H9 (cell line): ENCODE data around the gene RANBP6. TPM values are rescaled to one million over a fixed set of nuclear protein-coding genes. Genes with fewer than 3 reads are reported as not detected.

Experiments used
- DNase-seq: peaks from one replicate; pipeline ENCODE4 v3.0.0-alpha.2; 2017
- H2AFZ ChIP-seq: one replicate; pipeline ENCODE4 v1.6.1; 2013; ENCODE audit warnings: mild to moderate bottlenecking, low read length, control low read depth, moderate library complexity
- H2AK5ac ChIP-seq: 2 replicates; pipeline ENCODE4 v1.6.1; 2013; ENCODE audit warnings: low read length, control low read depth, mixed read lengths; ENCODE audit not compliant: insufficient read length
- H2BK120ac ChIP-seq: one replicate; pipeline ENCODE4 v1.6.1; 2013; ENCODE audit warnings: low read depth, mild to moderate bottlenecking, low read length, control low read depth, inconsistent platforms; ENCODE audit not compliant: poor library complexity, severe bottlenecking
- H2BK12ac ChIP-seq: 2 replicates; pipeline ENCODE4 v1.6.1; 2013; ENCODE audit warnings: low read length, control low read depth, mixed read lengths, low read depth; ENCODE audit not compliant: insufficient read length
- H2BK15ac ChIP-seq: 2 replicates; pipeline ENCODE4 v1.6.1; 2013; ENCODE audit warnings: low read depth, low read length, control low read depth
- H2BK20ac ChIP-seq: one replicate; pipeline ENCODE4 v1.6.1; 2013; ENCODE audit warnings: low read depth, mild to moderate bottlenecking, low read length, control low read depth, inconsistent platforms; ENCODE audit not compliant: poor library complexity, severe bottlenecking
- H2BK5ac ChIP-seq: 2 replicates; pipeline ENCODE4 v1.6.1; 2013; ENCODE audit warnings: low read length, control low read depth, mixed read lengths; ENCODE audit not compliant: insufficient read length
- H3K14ac ChIP-seq: 2 replicates; pipeline ENCODE4 v1.6.1; 2013; ENCODE audit warnings: low read length, control low read depth; ENCODE audit not compliant: insufficient read depth
- H3K18ac ChIP-seq: 2 replicates; pipeline ENCODE4 v1.6.1; 2013; ENCODE audit warnings: low read depth, mild to moderate bottlenecking, mixed read lengths, low read length, control low read depth; ENCODE audit not compliant: insufficient read length
- H3K23ac ChIP-seq: 2 replicates; pipeline ENCODE4 v1.6.1; 2013; ENCODE audit warnings: low read length, control low read depth, mixed read lengths, low read depth; ENCODE audit not compliant: insufficient read length
- H3K23me2 ChIP-seq: 2 replicates; pipeline ENCODE4 v1.6.1; 2013; ENCODE audit warnings: low read depth, mild to moderate bottlenecking, mixed read lengths, low read length, control low read depth; ENCODE audit not compliant: insufficient read length, poor library complexity, severe bottlenecking
- H3K27ac ChIP-seq: 2 replicates; pipeline ENCODE4 v1.5.1; 2013; ENCODE audit warnings: low read length, control low read depth, mixed read lengths, low read depth; ENCODE audit not compliant: insufficient read length
- H3K27me3 ChIP-seq: 2 replicates; pipeline ENCODE4 v1.6.1; 2013; ENCODE audit warnings: low read length, control low read depth, inconsistent platforms; ENCODE audit not compliant: insufficient read depth
- H3K4ac ChIP-seq: 2 replicates; pipeline ENCODE4 v1.6.1; 2013; ENCODE audit warnings: low read depth, mild to moderate bottlenecking, control low read depth, inconsistent platforms, low read length, moderate library complexity
- H3K4me1 ChIP-seq: 2 replicates; pipeline ENCODE4 v1.6.1; 2013; ENCODE audit warnings: low read length, control low read depth, inconsistent platforms; ENCODE audit not compliant: insufficient read depth
- H3K4me2 ChIP-seq: 2 replicates; pipeline ENCODE4 v1.6.1; 2013; ENCODE audit warnings: low read length, control low read depth, mixed read lengths; ENCODE audit not compliant: insufficient read length, insufficient read depth
- H3K56ac ChIP-seq: 2 replicates; pipeline ENCODE4 v1.6.1; 2013; ENCODE audit warnings: low read depth, mild to moderate bottlenecking, mixed read lengths, low read length, control low read depth; ENCODE audit not compliant: insufficient read length
- H3K79me1 ChIP-seq: 2 replicates; pipeline ENCODE4 v1.6.1; 2013; ENCODE audit warnings: low read depth, mild to moderate bottlenecking, moderate library complexity, low read length, control low read depth, inconsistent platforms; ENCODE audit not compliant: insufficient read depth, poor library complexity, severe bottlenecking
- H3K79me2 ChIP-seq: 2 replicates; pipeline ENCODE4 v1.6.1; 2013; ENCODE audit warnings: low read length, control low read depth, inconsistent platforms; ENCODE audit not compliant: insufficient read depth
- H3K9ac ChIP-seq: 2 replicates; pipeline ENCODE4 v1.6.1; 2013; ENCODE audit warnings: low read length, control low read depth, mixed read lengths; ENCODE audit not compliant: insufficient read length; ENCODE audit errors: extremely low read depth
- H3K9me3 ChIP-seq: one replicate; pipeline ENCODE4 v1.6.1; 2013; ENCODE audit warnings: low read depth, low read length, inconsistent platforms; ENCODE audit not compliant: control insufficient read depth
- H3T11ph ChIP-seq: one replicate; pipeline ENCODE4 v1.6.1; 2013; ENCODE audit warnings: mild to moderate bottlenecking, low read length, control low read depth, inconsistent platforms
- H4K20me1 ChIP-seq: one replicate; pipeline ENCODE4 v1.6.1; 2013; ENCODE audit not compliant: control insufficient read depth, insufficient read length, insufficient read depth
- H4K5ac ChIP-seq: 2 replicates; pipeline ENCODE4 v1.6.1; 2013; ENCODE audit warnings: low read depth, mild to moderate bottlenecking, mixed read lengths, low read length, control low read depth; ENCODE audit not compliant: insufficient read length
- H4K8ac ChIP-seq: replicated peaks from 2 replicates; pipeline ENCODE4 v1.6.1; 2013; ENCODE audit warnings: low read length, control low read depth, mixed read lengths, low read depth; ENCODE audit not compliant: insufficient read length
- H4K91ac ChIP-seq: 2 replicates; pipeline ENCODE4 v1.6.1; 2013; ENCODE audit warnings: low read depth, mild to moderate bottlenecking, moderate library complexity, mixed read lengths, low read length, control low read depth; ENCODE audit not compliant: insufficient read length
- H3K27ac Mint-ChIP-seq, 3 experiments: 2 replicates in 2 of 3; 3 replicates in 1 of 3; pipeline ENCODE4 v1.8.0; 2020 to 2021; ENCODE audit warnings: mixed read lengths in 3 of 3, mild to moderate bottlenecking in 1 of 3, moderate library complexity in 1 of 3
- H3K27me3 Mint-ChIP-seq: 2 replicates; pipeline ENCODE4 v1.8.0; 2021; ENCODE audit warnings: low read depth, mild to moderate bottlenecking, moderate library complexity, mixed read lengths
- H3K36me3 Mint-ChIP-seq, 3 experiments: 2 replicates in 2 of 3; 3 replicates in 1 of 3; pipeline ENCODE4 v1.8.0; 2020 to 2021; ENCODE audit warnings: low read depth in 3 of 3, mixed read lengths in 3 of 3; ENCODE audit not compliant: insufficient read depth in 1 of 3
- H3K4me1 Mint-ChIP-seq, 2 experiments: 2 replicates each; pipeline ENCODE4 v1.8.0; 2020; ENCODE audit warnings: mixed read lengths in 2 of 2
- H3K4me3 Mint-ChIP-seq, 2 experiments: 2 replicates in 1 of 2; 3 replicates in 1 of 2; pipeline ENCODE4 v1.8.0; 2020 to 2021; ENCODE audit warnings: mild to moderate bottlenecking in 2 of 2, mixed read lengths in 2 of 2, moderate library complexity in 1 of 2
- H3K9me3 Mint-ChIP-seq, 2 experiments: 2 replicates in 1 of 2; 3 replicates in 1 of 2; pipeline ENCODE4 v1.8.0; 2020; ENCODE audit warnings: mild to moderate bottlenecking in 2 of 2, mixed read lengths in 2 of 2, moderate library complexity in 1 of 2
- CTCF ChIP-seq: fragments of 200-600 bp; sonication (generic); conservative IDR thresholded peaks from 3 replicates; pipeline ENCODE4 v1.8.0; 2021; ENCODE audit warnings: antibody characterized with exemption, mild to moderate bottlenecking
- WGBS: extraction: QIAGEN DNeasy Blood & Tissue Kit; methylation state at CpG from one replicate; pipeline ENCODE4 v1.1.7; 2013; ENCODE audit warnings: missing lambda C conversion rate, low lambda C conversion rate, mixed read lengths; ENCODE audit not compliant: insufficient read length; ENCODE audit errors: extremely low coverage; 5-methylcytosine and 5-hydroxymethylcytosine counted together
- total RNA-seq: library from RNA; stranded (reverse); gene quantifications from 2 replicates; pipeline ENCODE4 v1.2.1, GENCODE V29; 2021

The RANBP6 gene
- total RNA-seq, 1 experiment from 2014 or later = 19.1 TPM

- H3K4me2 ChIP-seq = no peak overlapping the region
- no peak overlapping the region for H3K9ac ChIP-seq
- no peak overlapping the region for H2AK5ac ChIP-seq
- no peak overlapping the region for H2BK12ac ChIP-seq
- DNase-seq = no peak
- TF ChIP-seq CTCF = no peak
- no peaks in the 10 kb centered on the region for H3K79me1 ChIP-seq
- H2BK5ac ChIP-seq = no peak overlapping the region
- no peak overlapping the region for H3K14ac ChIP-seq
- H3K36me3 Mint-ChIP-seq = no peaks in the 10 kb centered on the region
- H3K4me3 Mint-ChIP-seq = no peak overlapping the region
- H2BK120ac ChIP-seq = no peak overlapping the region
- H3K56ac ChIP-seq = peak overlapping the region; percentile 62
- H2BK15ac ChIP-seq = no peak overlapping the region
- no peak overlapping the region for H3K4ac ChIP-seq
- H3K23ac ChIP-seq = no peak overlapping the region
- no peak overlapping the region for H3K27ac ChIP-seq
- H2AFZ ChIP-seq = no peak overlapping the region
- no CpG with 5 or more reads among the region's 4 CpGs for WGBS
- no peaks in the 10 kb centered on the region for H4K20me1 ChIP-seq
- no peak overlapping the region for H3T11ph ChIP-seq
- no peaks in the 10 kb centered on the region for H3K4me1 ChIP-seq
- H3K27me3 ChIP-seq = no peaks in the 10 kb centered on the region
- H4K91ac ChIP-seq = no peak overlapping the region
- no peak overlapping the region for H3K18ac ChIP-seq
- no peaks in the 10 kb centered on the region for H3K9me3 ChIP-seq
- H3K9me3 Mint-ChIP-seq = no peaks in the 10 kb centered on the region
- H3K27ac Mint-ChIP-seq = no peak overlapping the region
- no peaks in the 10 kb centered on the region for H3K79me2 ChIP-seq
- peaks cover 8% of the 10 kb centered on the region for H3K27me3 Mint-ChIP-seq
- no peak overlapping the region for H4K5ac ChIP-seq
- H4K8ac ChIP-seq = no peak overlapping the region
- peaks cover 9% of the 10 kb centered on the region in 2 experiments; a peak in 3 of 4 replicates for H3K4me1 Mint-ChIP-seq
- no peak overlapping the region for H2BK20ac ChIP-seq
- H3K23me2 ChIP-seq = no peaks in the 10 kb centered on the region
Observed at GRCh38 chr9:6045364-6045763, 29.9 kb upstream of the RANBP6 start.
